NCI-H345 treated with DMSO at 0.1 percent for 48 hours (cell line): ENCODE results near the gene LRRC31.

ENCODE experiments used
- DNase-seq: peaks from one replicate; lab custom pipeline; 2025; ENCODE audit not compliant: unreplicated experiment; lab: John Stamatoyannopoulos, UW

Gene LRRC31

GRCh38 chr3:169869484-169870220, at the start of gene LRRC31:
TSS of gene LRRC31 (minus strand) at chr3:169869935. CDS start at chr3:169869807, 128 bp downstream.
- DNase-seq = no peak

GRCh38 chr3:169914321-169914720, 44.6 kb upstream of the LRRC31 start:
- no peak for DNase-seq

- no peak for DNase-seq
Measured at GRCh38 chr3:169913323-169913722, 43.6 kb upstream of the LRRC31 start.

GRCh38 chr3:169911272-169911671, 41.5 kb upstream of the LRRC31 start, which contains the start of gene SAMD7:
TSS of gene SAMD7 (plus strand) at chr3:169911572. CDS start at chr3:169919499, 7,927 bp downstream.
- DNase-seq = no peak

GRCh38 chr3:169907944-169908343, 38.2 kb upstream of the LRRC31 start:
- no peak for DNase-seq

GRCh38 chr3:169907476-169907875, 37.7 kb upstream of the LRRC31 start:
- no peak for DNase-seq

GRCh38 chr3:169905404-169905803, 35.7 kb upstream of the LRRC31 start:
- no peak for DNase-seq

GRCh38 chr3:169901453-169901852, 31.7 kb upstream of the LRRC31 start:
- no peak for DNase-seq

- DNase-seq = no peak
Measured at GRCh38 chr3:169897284-169897683, 27.5 kb upstream of the LRRC31 start.

GRCh38 chr3:169895072-169895471, 25.3 kb upstream of the LRRC31 start:
- no peak for DNase-seq

- DNase-seq = no peak
Measured at GRCh38 chr3:169894110-169894509, 24.4 kb upstream of the LRRC31 start.

- no peak for DNase-seq
Measured at GRCh38 chr3:169891886-169892285, 22.2 kb upstream of the LRRC31 start.

GRCh38 chr3:169886671-169887070, 16.9 kb upstream of the LRRC31 start:
- no peak for DNase-seq

- no peak for DNase-seq
Measured at GRCh38 chr3:169880576-169881250, 11.0 kb upstream of the LRRC31 start.

GRCh38 chr3:169879845-169880575, 10.3 kb upstream of the LRRC31 start:
- no peak for DNase-seq

- no peak for DNase-seq
Measured at GRCh38 chr3:169879013-169879557, 9.3 kb upstream of the LRRC31 start.

- no peak for DNase-seq
Measured at GRCh38 chr3:169871129-169871886, 1.6 kb upstream of the LRRC31 start.

GRCh38 chr3:169868369-169868768, 1.4 kb downstream of the LRRC31 start:
- DNase-seq = no peak

GRCh38 chr3:169867584-169868210, 2.0 kb downstream of the LRRC31 start:
- no peak for DNase-seq

GRCh38 chr3:169865176-169865767, 4.5 kb downstream of the LRRC31 start:
- no peak for DNase-seq
